PC-3 (cell line): ENCODE measurements around the gene COA6.

Source experiments
- CTCF ChIP-seq: fragments of 300-600 bp; sonication (generic); conservative IDR thresholded peaks from 2 replicates; pipeline ENCODE4 v1.5.1; 2017; ENCODE audit warnings: antibody characterized with exemption, low read depth, mild to moderate bottlenecking, low read length
- EZH2 ChIP-seq: fragments of 300-600 bp; sonication (generic); IDR thresholded peaks from one replicate; pipeline ENCODE4 v1.6.1; 2017; ENCODE audit warnings: antibody characterized with exemption, mild to moderate bottlenecking, low read length; ENCODE audit not compliant: unreplicated experiment

GRCh38 chr1:234348964-234349363 is 24.3 kb upstream of the COA6 start:
- no peak for TF ChIP-seq CTCF
- TF ChIP-seq EZH2: no peak
